Fibroblast of lung (primary cell): Measurements from ENCODE around the gene ASIC1. TPM values are rescaled to one million over a fixed set of nuclear protein-coding genes. Genes with fewer than 3 reads are reported as not detected.

Experiments
- DNase-seq, 2 donors: peaks; one replicate each; pipeline versions ENCODE4 v3.0.0 to v3.0.0-alpha.2; 2010; ENCODE audit warnings: low read depth in 2 of 2
- H2AFZ ChIP-seq: 2 replicates; pipeline ENCODE4 v1.5.1; 2012; ENCODE audit warnings: low read length, control low read depth, inconsistent platforms
- H3K27ac ChIP-seq: 2 replicates; pipeline ENCODE4 v1.5.1; 2011; ENCODE audit warnings: low read length, control low read depth; ENCODE audit not compliant: insufficient read depth
- H3K27me3 ChIP-seq: 2 replicates; pipeline ENCODE4 v1.5.1; 2011; ENCODE audit warnings: mild to moderate bottlenecking, low read length; ENCODE audit not compliant: control insufficient read depth, insufficient read depth
- H3K36me3 ChIP-seq: 2 replicates; pipeline ENCODE4 v1.5.1; 2011; ENCODE audit warnings: low read length; ENCODE audit not compliant: control insufficient read depth, insufficient read depth
- H3K4me1 ChIP-seq: 2 replicates; pipeline ENCODE4 v1.5.1; 2011; ENCODE audit warnings: low read length; ENCODE audit not compliant: control insufficient read depth, insufficient read depth; ENCODE audit errors: extremely low read depth
- H3K4me2 ChIP-seq: 2 replicates; pipeline ENCODE4 v1.5.1; 2011; ENCODE audit warnings: low read length, control low read depth; ENCODE audit not compliant: insufficient read depth; ENCODE audit errors: extremely low read depth
- H3K4me3 ChIP-seq, 4 experiments: fragments of 200-600 bp in 1 of 4; sonication (generic) in 1 of 4; replicated peaks in 1 of 4; 2 replicates each; pipeline ENCODE4 v1.5.1; 2011 to 2016; ENCODE audit warnings: low read length in 4 of 4, low read depth in 3 of 4, mild to moderate bottlenecking in 3 of 4, control low read depth in 2 of 4, inconsistent platforms in 1 of 4, mixed read lengths in 1 of 4; ENCODE audit not compliant: insufficient read depth in 1 of 4; ENCODE audit errors: control extremely low read depth in 1 of 4
- H3K79me2 ChIP-seq: 2 replicates; pipeline ENCODE4 v1.5.1; 2012; ENCODE audit warnings: mild to moderate bottlenecking, low read length, inconsistent platforms; ENCODE audit not compliant: control insufficient read depth, insufficient read depth
- H3K9ac ChIP-seq: 2 replicates; pipeline ENCODE4 v1.5.1; 2011; ENCODE audit warnings: mild to moderate bottlenecking, low read length, control low read depth; ENCODE audit not compliant: insufficient read depth
- H3K9me3 ChIP-seq: 2 replicates; pipeline ENCODE4 v1.5.1; 2012; ENCODE audit warnings: low read depth, low read length; ENCODE audit not compliant: control insufficient read depth, insufficient read depth
- H4K20me1 ChIP-seq: 2 replicates; pipeline ENCODE4 v1.5.1; 2011; ENCODE audit warnings: low read length; ENCODE audit not compliant: control insufficient read depth, insufficient read depth; ENCODE audit errors: extremely low read depth
- EZH2 ChIP-seq: IDR thresholded peaks from 2 replicates; pipeline ENCODE4 v1.5.1; 2012; ENCODE audit warnings: low read length, control low read depth, mild to moderate bottlenecking; ENCODE audit errors: missing control alignments
- polyA plus RNA-seq, 2 donors: library from polyadenylated mRNA; depleted of rRNA in 1 of 2; stranded (reverse) in 1 of 2; unstranded in 1 of 2; fragments of >200 nt; gene quantifications; 2 replicates each; pipeline ENCODE4 v1.2.1, GENCODE V29; 2011 to 2012; ENCODE audit warnings: missing spikeins in 1 of 2
- total RNA-seq: library from RNA; depleted of rRNA; stranded (reverse); fragments of >200 nt; gene quantifications from 2 replicates; pipeline ENCODE4 v1.2.1, GENCODE V29; 2014
- TF ChIP-seq, protein P1 (sequence below), 2 donors: IDR thresholded peaks in 1 of 2; conservative IDR thresholded peaks in 1 of 2; 1 replicate in 1 of 2; 2 replicates in 1 of 2; pipeline ENCODE4 v1.5.1; 2011 to 2012; ENCODE audit warnings: low read length in 2 of 2, control low read depth in 1 of 2, inconsistent platforms in 1 of 2, low read depth in 1 of 2, mild to moderate bottlenecking in 1 of 2

Gene ASIC1
- total and polyA plus RNA-seq, 2 donors (not counting 1 experiment from before 2014, with no cell fraction given), result 1.7 to 3.9 TPM

DNA sequence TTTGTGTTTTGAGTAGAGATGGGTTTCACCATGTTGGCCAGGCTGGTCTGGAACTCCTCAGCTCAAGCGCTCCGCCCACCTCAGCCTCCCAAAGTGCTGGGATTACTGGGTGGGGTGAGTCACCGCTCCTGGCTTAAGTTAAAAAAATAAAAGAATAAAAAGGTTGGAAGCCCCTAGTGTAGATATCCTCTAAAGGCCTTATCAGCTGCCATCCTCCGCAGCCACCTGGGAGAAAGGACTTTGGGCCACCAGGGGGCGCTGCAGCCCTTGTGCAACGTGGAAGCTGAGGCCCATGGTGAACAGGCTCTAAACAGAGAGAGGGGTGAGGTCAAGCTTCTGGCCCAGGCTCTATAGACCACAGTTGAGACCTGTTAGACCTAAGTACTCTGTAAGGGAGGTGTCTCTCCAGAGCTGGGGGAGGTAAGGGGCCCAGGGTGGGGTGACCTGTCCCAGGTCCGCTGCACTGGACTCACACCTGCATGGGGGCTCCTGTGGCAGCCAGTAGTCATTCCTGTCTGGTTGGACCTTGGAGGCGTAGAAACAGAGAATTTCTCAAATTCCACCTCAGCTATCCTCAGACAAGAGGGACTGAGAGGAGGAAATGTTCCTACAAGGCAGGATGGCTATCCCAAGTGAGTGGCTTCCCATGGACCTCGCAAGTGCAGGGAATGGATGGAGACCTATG is 18.1 kb upstream of the ASIC1 start:
- peak; percentile 74 to 75 for DNase-seq
- no peak overlapping the region for H3K4me3 ChIP-seq
- no peaks in the 10 kb centered on the region for H3K36me3 ChIP-seq
- H4K20me1 ChIP-seq, result no peaks in the 10 kb centered on the region
- no peaks in the 10 kb centered on the region for H3K79me2 ChIP-seq
- no peaks in the 10 kb centered on the region for H3K4me1 ChIP-seq
- H3K27ac ChIP-seq, result no peak overlapping the region
- TF ChIP-seq, protein P1, sequence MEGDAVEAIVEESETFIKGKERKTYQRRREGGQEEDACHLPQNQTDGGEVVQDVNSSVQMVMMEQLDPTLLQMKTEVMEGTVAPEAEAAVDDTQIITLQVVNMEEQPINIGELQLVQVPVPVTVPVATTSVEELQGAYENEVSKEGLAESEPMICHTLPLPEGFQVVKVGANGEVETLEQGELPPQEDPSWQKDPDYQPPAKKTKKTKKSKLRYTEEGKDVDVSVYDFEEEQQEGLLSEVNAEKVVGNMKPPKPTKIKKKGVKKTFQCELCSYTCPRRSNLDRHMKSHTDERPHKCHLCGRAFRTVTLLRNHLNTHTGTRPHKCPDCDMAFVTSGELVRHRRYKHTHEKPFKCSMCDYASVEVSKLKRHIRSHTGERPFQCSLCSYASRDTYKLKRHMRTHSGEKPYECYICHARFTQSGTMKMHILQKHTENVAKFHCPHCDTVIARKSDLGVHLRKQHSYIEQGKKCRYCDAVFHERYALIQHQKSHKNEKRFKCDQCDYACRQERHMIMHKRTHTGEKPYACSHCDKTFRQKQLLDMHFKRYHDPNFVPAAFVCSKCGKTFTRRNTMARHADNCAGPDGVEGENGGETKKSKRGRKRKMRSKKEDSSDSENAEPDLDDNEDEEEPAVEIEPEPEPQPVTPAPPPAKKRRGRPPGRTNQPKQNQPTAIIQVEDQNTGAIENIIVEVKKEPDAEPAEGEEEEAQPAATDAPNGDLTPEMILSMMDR (conservative IDR thresholded peaks at IDR 0.05 in 1 of 2, IDR thresholded peaks at IDR 0.05 in 1 of 2; ENCODE audit: low read depth in 1 of 2, low read length in 2 of 2), result peak; percentile 71 to 90
- TF ChIP-seq EZH2, result no peak
- peaks cover 3% of the 10 kb centered on the region for H3K27me3 ChIP-seq
- H3K9ac ChIP-seq, result no peak overlapping the region
- H3K9me3 ChIP-seq, result no peaks in the 10 kb centered on the region
- no peak overlapping the region for H2AFZ ChIP-seq
- H3K4me2 ChIP-seq, result no peak overlapping the region

DNA sequence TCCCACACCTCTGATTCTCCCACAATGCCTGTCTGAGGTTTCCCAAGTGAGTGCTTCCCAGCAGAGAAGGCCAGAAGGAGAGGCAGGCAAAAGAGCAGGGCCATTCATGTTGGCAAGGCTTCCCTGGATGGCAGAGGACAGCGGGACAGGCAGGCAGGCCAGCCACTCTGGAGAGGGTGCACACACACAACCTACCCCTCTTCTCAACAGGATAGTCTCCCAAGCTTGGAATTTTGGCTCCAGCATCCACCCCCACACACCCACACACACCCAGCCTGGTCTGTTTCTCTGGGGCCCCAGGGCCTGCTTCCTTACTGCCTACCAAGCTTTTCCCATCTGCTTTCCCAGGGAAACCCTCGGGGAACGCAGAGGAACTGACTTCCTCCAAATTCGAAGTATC is 16.7 kb upstream of the ASIC1 start:
- no peak overlapping the region for H3K27ac ChIP-seq
- H3K79me2 ChIP-seq, result no peaks in the 10 kb centered on the region
- no peaks in the 10 kb centered on the region for H3K4me1 ChIP-seq
- no peak overlapping the region for H3K4me2 ChIP-seq
- no peak overlapping the region for H3K9ac ChIP-seq
- H3K4me3 ChIP-seq, result no peak overlapping the region
- no peak for DNase-seq
- no peak for TF ChIP-seq EZH2
- TF ChIP-seq, protein P1 (conservative IDR thresholded peaks at IDR 0.05 in 1 of 2, IDR thresholded peaks at IDR 0.05 in 1 of 2; ENCODE audit: low read depth in 1 of 2, low read length in 2 of 2), result no peak
- peaks cover 3% of the 10 kb centered on the region for H3K27me3 ChIP-seq
- no peaks in the 10 kb centered on the region for H3K9me3 ChIP-seq
- no peaks in the 10 kb centered on the region for H4K20me1 ChIP-seq
- no peaks in the 10 kb centered on the region for H3K36me3 ChIP-seq
- no peak overlapping the region for H2AFZ ChIP-seq

DNA sequence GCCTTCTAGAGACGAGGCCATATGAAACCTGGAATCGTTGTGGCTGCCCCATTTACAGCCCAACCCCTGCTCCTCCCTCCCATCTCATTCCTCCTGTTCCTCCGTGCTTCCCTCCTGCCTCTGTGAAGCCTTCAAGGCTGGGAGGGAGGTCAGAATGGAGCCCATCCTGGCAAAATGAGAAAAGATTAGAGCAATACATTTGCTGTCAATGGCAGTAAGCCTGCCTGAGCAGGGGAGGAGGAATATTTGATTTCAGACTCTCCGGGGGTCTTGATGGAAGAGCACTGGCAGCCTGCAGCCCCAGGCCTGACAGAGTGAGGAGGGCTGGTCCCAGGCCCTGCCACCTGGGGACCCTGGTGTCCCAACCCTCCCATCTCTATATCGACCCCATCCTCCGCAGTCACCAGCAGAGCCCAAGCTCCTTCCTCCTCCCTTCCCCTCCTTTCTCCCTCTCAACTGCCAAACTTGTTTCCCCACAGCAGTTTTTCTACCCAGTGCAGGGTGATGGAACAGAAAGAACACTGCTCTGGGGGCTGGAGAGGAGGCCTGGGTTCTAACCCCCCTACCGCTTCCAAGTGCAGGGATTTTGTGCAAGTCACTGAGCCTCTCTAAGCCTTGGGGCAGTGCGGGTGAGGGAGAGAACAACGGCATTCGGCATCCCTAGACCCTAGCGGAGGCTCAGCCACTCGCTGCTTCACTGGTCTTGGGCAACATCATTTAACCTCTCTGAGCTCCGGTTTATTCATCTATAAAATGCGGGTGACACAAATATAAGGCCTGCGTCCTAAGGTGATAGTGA is 16.1 kb upstream of the ASIC1 start:
- Histone ChIP-seq H2AFZ (no peak overlapping the region), H3K36me3 (no peaks in the 10 kb centered on the region), H3K4me3 (no peak overlapping the region), H3K27ac (no peak overlapping the region), H3K27me3 (no peaks in the 10 kb centered on the region), H3K9ac (no peak overlapping the region), H3K79me2 (no peaks in the 10 kb centered on the region), H4K20me1 (no peaks in the 10 kb centered on the region), H3K9me3 (no peaks in the 10 kb centered on the region), H3K4me1 (no peaks in the 10 kb centered on the region), H3K4me2 (no peak overlapping the region)
- no peak for DNase-seq
- TF ChIP-seq EZH2, result no peak
- TF ChIP-seq, protein P1 (conservative IDR thresholded peaks at IDR 0.05 in 1 of 2, IDR thresholded peaks at IDR 0.05 in 1 of 2; ENCODE audit: low read depth in 1 of 2, low read length in 2 of 2), result no peak
